Tibial nerve (tissue), 4 donors: ENCODE data around the gene PBLD. TPM values are rescaled to one million over a fixed set of nuclear protein-coding genes. Genes with fewer than 3 reads are reported as not detected.

Source experiments
- DNase-seq, 2 donors: peaks; one replicate each; pipeline ENCODE4 v3.0.0-alpha.2; 2019; ENCODE audit warnings: low spot score in 2 of 2
- H3K27ac ChIP-seq, 4 donors: fragments of 200-600 bp; sonication (generic) in 3 of 4; one replicate each; pipeline ENCODE4 v1.5.1; 2017 to 2019; ENCODE audit warnings: mild to moderate bottlenecking in 1 of 4
- H3K27me3 ChIP-seq, 2 donors: fragments of 200-600 bp; sonication (generic) in 1 of 2; one replicate each; pipeline versions ENCODE4 v1.5.1 to v1.6.0; 2017 to 2019
- H3K36me3 ChIP-seq, 3 donors: fragments of 200-600 bp; sonication (generic); one replicate each; pipeline ENCODE4 v1.5.1; 2018 to 2019
- H3K4me1 ChIP-seq, 4 donors: fragments of 200-600 bp; sonication (generic) in 3 of 4; one replicate each; pipeline ENCODE4 v1.5.1; 2017 to 2019
- H3K4me3 ChIP-seq, 4 donors: fragments of 200-600 bp; sonication (generic) in 3 of 4; one replicate each; pipeline ENCODE4 v1.5.1; 2017 to 2019; ENCODE audit warnings: mild to moderate bottlenecking in 1 of 4, moderate library complexity in 1 of 4
- H3K9me3 ChIP-seq, 4 donors: fragments of 200-600 bp; sonication (generic) in 3 of 4; one replicate each; pipeline ENCODE4 v1.5.1; 2017 to 2019
- EP300 ChIP-seq, 2 donors: sonication (generic); formaldehyde crosslinking; IDR thresholded peaks; one replicate each; pipeline ENCODE4 v1.6.1; 2017; ENCODE audit warnings: antibody characterized with exemption in 2 of 2, mild to moderate bottlenecking in 1 of 2
- POLR2A ChIP-seq, 2 donors: fragments of 450-650 bp; IDR thresholded peaks; one replicate each; pipeline ENCODE4 v1.6.1; 2017; ENCODE audit warnings: antibody characterized with exemption in 2 of 2, mild to moderate bottlenecking in 2 of 2, moderate library complexity in 2 of 2
- WGBS, 2 donors: methylation state at CpG; one replicate each; pipeline ENCODE4 v1.1.5; 2018; 5-methylcytosine and 5-hydroxymethylcytosine counted together
- total RNA-seq, 4 donors: library from RNA; depleted of rRNA; stranded (reverse); fragments of >200 nt; gene quantifications; one replicate each; pipeline ENCODE4 v1.1.0, GENCODE V29; 2016
- TF ChIP-seq, protein P1 (sequence below), 5 experiments: fragments of 200-600 bp in 3 of 5; fragments of 450-650 bp in 2 of 5; sonication (generic) in 3 of 5; IDR thresholded peaks; one replicate each; pipeline ENCODE4 v1.5.1; 2016 to 2019; ENCODE audit warnings: antibody characterized with exemption in 5 of 5, mild to moderate bottlenecking in 3 of 5, moderate library complexity in 2 of 5

PBLD gene
- total RNA-seq, 4 donors from 2014 or later: 4.4 to 10.2 (median 4.8) TPM

DNA sequence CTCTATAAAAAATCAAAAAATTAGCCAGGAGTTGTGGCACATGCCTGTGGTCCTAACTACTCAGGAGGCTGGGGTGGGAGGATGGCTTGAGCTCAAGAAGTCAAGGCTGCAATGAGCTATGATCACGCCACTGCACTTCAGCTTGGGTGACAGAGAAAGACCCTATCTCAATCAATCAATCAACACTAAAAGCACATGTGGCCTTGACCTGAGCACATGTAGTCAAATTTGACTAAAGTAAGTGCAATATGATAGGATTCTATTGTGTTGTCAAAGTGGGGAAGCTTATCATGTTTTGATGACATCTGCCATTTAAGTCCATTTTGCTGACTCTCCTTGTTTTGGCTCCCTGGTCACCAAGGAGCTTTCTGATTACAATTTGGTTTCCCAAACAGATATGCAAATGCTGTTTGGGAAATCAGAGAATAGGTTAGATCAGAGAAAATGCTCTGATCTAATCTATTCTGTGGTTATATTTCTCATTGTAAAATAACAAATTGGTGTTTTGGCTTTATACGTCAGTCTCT, 57.1 kb downstream of the PBLD start:
- Histone ChIP-seq H3K4me1 (no peaks in the 10 kb centered on the region), H3K27ac (no peak overlapping the region), H3K36me3 (peaks cover 0 to 12% (median 0%) of the 10 kb centered on the region in 3 donors), H3K4me3 (no peak overlapping the region), H3K9me3 (peaks cover 0 to 18% (median 0%) of the 10 kb centered on the region in 4 donors), H3K27me3 (no peaks in the 10 kb centered on the region)
- WGBS, 2 donors: 82 to 90% methylated on average over 2 of the region's 2 CpGs
- no peak for DNase-seq
- TF ChIP-seq EP300 (IDR thresholded peaks at IDR 0.05) (no peak), POLR2A (IDR thresholded peaks at IDR 0.05) (no peak)
- TF ChIP-seq, protein P1, sequence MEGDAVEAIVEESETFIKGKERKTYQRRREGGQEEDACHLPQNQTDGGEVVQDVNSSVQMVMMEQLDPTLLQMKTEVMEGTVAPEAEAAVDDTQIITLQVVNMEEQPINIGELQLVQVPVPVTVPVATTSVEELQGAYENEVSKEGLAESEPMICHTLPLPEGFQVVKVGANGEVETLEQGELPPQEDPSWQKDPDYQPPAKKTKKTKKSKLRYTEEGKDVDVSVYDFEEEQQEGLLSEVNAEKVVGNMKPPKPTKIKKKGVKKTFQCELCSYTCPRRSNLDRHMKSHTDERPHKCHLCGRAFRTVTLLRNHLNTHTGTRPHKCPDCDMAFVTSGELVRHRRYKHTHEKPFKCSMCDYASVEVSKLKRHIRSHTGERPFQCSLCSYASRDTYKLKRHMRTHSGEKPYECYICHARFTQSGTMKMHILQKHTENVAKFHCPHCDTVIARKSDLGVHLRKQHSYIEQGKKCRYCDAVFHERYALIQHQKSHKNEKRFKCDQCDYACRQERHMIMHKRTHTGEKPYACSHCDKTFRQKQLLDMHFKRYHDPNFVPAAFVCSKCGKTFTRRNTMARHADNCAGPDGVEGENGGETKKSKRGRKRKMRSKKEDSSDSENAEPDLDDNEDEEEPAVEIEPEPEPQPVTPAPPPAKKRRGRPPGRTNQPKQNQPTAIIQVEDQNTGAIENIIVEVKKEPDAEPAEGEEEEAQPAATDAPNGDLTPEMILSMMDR (IDR thresholded peaks at IDR 0.05): no peak

DNA sequence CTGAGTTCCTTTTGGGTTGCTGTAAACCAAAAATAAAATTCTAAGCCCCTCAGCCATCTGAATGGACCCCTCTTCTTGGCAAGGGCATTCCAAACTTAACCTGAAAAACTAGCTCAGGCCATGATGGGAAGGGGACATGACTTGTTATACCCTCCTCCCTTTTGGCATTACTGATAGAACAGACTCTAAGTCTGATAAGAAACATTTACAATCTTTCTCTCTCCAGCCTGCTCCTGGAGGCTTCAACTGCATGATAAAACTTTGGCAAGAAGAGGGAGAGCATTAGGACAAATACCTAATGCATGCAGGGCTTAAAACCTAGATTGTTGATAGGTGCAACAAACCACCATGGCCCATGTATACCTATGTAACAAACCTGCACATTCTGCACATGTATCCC, 59.9 kb downstream of the PBLD start:
- DNase-seq: no peak
- Histone ChIP-seq H3K4me3 (no peak overlapping the region), H3K4me1 (no peaks in the 10 kb centered on the region), H3K27me3 (no peaks in the 10 kb centered on the region), H3K27ac (no peak overlapping the region), H3K36me3 (peaks cover 0 to 3% (median 0%) of the 10 kb centered on the region in 3 donors), H3K9me3 (peaks cover 0 to 10% (median 0%) of the 10 kb centered on the region in 4 donors)
- TF ChIP-seq, protein P1 (IDR thresholded peaks at IDR 0.05): no peak
- TF ChIP-seq POLR2A (IDR thresholded peaks at IDR 0.05): no peak
- TF ChIP-seq EP300 (IDR thresholded peaks at IDR 0.05): no peak

DNA sequence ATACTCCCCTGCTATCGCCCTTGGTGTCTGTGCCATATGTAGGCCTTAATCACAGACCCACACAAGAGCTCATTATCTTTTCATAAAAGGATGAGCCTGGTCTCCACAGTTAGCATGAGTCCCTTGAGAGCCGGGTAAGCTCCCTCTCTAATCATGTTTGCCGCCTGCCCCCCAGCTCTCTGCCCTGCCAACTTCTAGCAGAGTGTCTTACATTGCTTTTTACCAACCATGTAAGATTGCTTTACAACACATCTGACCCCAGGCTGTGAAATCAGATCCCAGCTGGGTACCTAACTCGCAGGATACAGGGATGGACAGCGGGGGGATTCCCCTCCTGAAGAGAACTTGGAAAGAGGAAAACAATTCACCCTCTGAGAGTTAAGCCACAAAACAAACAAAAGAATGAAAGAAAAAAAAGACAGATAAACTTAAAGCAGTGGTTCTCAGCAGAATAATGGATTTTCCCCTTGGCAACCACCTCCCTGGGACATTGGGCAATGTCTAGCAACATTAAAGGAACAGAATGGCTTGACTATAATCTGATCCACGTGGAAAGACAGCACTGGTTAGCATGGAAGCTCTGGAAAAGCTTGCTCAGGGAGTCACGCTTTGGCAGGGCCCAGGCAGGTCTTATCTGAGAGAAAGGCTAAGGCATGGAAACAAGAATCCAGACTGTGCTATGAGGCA, 61.4 kb downstream of the PBLD start:
- H3K4me3 ChIP-seq: no peak overlapping the region
- WGBS, 2 donors: 51 to 53% methylated on average over 7 of the region's 7 CpGs
- TF ChIP-seq EP300 (IDR thresholded peaks at IDR 0.05): no peak
- TF ChIP-seq, protein P1 (IDR thresholded peaks at IDR 0.05): no peak
- no peak for TF ChIP-seq POLR2A (IDR thresholded peaks at IDR 0.05)

DNA sequence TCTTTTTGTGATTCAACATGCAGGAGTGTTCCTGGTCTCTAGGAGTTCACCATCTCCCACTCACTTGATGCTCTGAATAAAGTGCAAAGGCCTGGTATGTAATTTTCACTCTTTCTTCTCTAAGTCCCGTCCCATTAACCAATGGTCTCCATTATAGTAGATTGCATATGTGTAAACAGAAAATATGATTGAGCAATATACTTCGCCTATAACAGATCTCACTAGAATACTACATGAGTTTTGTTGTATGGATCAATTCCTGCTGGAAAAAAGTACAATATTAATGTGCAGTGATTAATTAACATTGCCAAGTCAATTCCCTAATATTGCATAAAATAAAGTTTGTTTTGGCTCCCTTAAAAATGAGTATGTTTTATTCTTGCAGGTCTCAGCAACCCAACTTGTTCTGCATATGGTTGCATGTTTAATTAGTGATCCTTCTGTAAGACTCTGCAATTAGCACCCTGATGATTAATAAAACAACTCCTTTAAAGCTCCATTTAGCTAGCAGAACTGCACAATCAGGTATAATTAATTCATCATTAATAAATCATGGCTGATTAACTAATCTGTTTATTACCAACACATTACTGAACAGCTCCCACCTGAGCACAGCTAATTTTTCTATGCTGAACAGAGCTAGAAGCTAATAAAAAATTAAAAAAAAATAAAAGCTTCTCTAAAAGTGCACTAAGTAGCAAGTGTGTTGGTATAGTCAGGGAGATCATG, 63.0 kb downstream of the PBLD start:
- TF ChIP-seq, protein P1 (IDR thresholded peaks at IDR 0.05): no peak
- TF ChIP-seq EP300 (IDR thresholded peaks at IDR 0.05) (no peak), POLR2A (IDR thresholded peaks at IDR 0.05) (no peak)
- Histone ChIP-seq H3K36me3 (no peaks in the 10 kb centered on the region), H3K27me3 (no peaks in the 10 kb centered on the region), H3K9me3 (peaks cover 0 to 8% (median 0%) of the 10 kb centered on the region in 4 donors), H3K4me3 (no peak overlapping the region), H3K4me1 (no peaks in the 10 kb centered on the region), H3K27ac (no peak overlapping the region)
- 86 to 90% methylated on average over 2 of the region's 2 CpGs for WGBS, 2 donors
- DNase-seq: no peak

More for the DNA sequence above, 61.4 kb downstream of the PBLD start:
- no peaks in the 10 kb centered on the region for H3K9me3 ChIP-seq
- H3K4me1 ChIP-seq: no peaks in the 10 kb centered on the region
- DNase-seq: no peak
- H3K27ac ChIP-seq: no peak overlapping the region
- H3K27me3 ChIP-seq: no peaks in the 10 kb centered on the region
- H3K36me3 ChIP-seq: no peaks in the 10 kb centered on the region
